ENCODE measurements around the gene DTHD1. TPM values are rescaled to one million over a fixed set of nuclear protein-coding genes. Genes with fewer than 3 reads are reported as not detected.

DTHD1 gene
- total and polyA plus RNA-seq, 5 donors from 2014 or later: 0.09 to 3.3 (median 0.24) TPM; not detected in 1

GRCh38 chr4:36333303-36333877 is 52.0 kb downstream of the DTHD1 start:
- Histone ChIP-seq H3K36me3 (ENCODE audit: control insufficient read depth, insufficient read depth, low read length) (no peaks in the 10 kb centered on the region), H3K4me1 (ENCODE audit: control insufficient read depth, insufficient read depth, low read length, poor library complexity, severe bottlenecking) (no peaks in the 10 kb centered on the region), H3K27ac (ENCODE audit: insufficient read depth, low read length, poor library complexity, severe bottlenecking) (no peak overlapping the region), H3K27me3 (ENCODE audit: control insufficient read depth, insufficient read depth, low read length) (no peaks in the 10 kb centered on the region), H3K4me3 (ENCODE audit: low read depth, low read length) (no peak overlapping the region), H3K9me3 (ENCODE audit: control insufficient read depth in 2 of 2, low read length in 2 of 2) (no peaks in the 10 kb centered on the region)
- ATAC-seq (ENCODE audit: low read depth in 2 of 2) (no peak), DNase-seq (no peak)
- Mint-ChIP-seq H3K4me1 (peaks cover 4 to 15% (median 7%) of the 10 kb centered on the region in 4 donors), H3K27me3 (no peaks in the 10 kb centered on the region), H3K27ac (no peak overlapping the region), H3K36me3 (no peaks in the 10 kb centered on the region), H3K4me3 (no peak overlapping the region), H3K9me3 (peaks cover 0 to 1% (median 0%) of the 10 kb centered on the region in 7 donors)

- ATAC-seq (ENCODE audit: low read depth in 2 of 2): no peak
- Mint-ChIP-seq H3K27ac (no peak overlapping the region), H3K9me3 (peaks cover 0 to 1% (median 0%) of the 10 kb centered on the region in 7 donors), H3K4me1 (peaks cover 4 to 9% (median 6%) of the 10 kb centered on the region in 4 donors), H3K36me3 (no peaks in the 10 kb centered on the region), H3K27me3 (no peaks in the 10 kb centered on the region), H3K4me3 (no peak overlapping the region)
- no peak for DNase-seq
- Histone ChIP-seq H3K27ac (ENCODE audit: insufficient read depth, low read length, poor library complexity, severe bottlenecking) (no peak overlapping the region), H3K27me3 (ENCODE audit: control insufficient read depth, insufficient read depth, low read length) (no peaks in the 10 kb centered on the region), H3K36me3 (ENCODE audit: control insufficient read depth, insufficient read depth, low read length) (no peaks in the 10 kb centered on the region), H3K9me3 (ENCODE audit: control insufficient read depth in 2 of 2, low read length in 2 of 2) (no peaks in the 10 kb centered on the region), H3K4me1 (ENCODE audit: control insufficient read depth, insufficient read depth, low read length, poor library complexity, severe bottlenecking) (no peaks in the 10 kb centered on the region), H3K4me3 (ENCODE audit: low read depth, low read length) (no peak overlapping the region)
Observed at GRCh38 chr4:36337665-36338185, 56.3 kb downstream of the DTHD1 start.

GRCh38 chr4:36338973-36339372 is 57.6 kb downstream of the DTHD1 start:
- Histone ChIP-seq H3K9me3 (ENCODE audit: control insufficient read depth in 2 of 2, low read length in 2 of 2) (no peaks in the 10 kb centered on the region), H3K27me3 (ENCODE audit: control insufficient read depth, insufficient read depth, low read length) (no peaks in the 10 kb centered on the region), H3K36me3 (ENCODE audit: control insufficient read depth, insufficient read depth, low read length) (no peaks in the 10 kb centered on the region), H3K4me1 (ENCODE audit: control insufficient read depth, insufficient read depth, low read length, poor library complexity, severe bottlenecking) (no peaks in the 10 kb centered on the region), H3K27ac (ENCODE audit: insufficient read depth, low read length, poor library complexity, severe bottlenecking) (no peak overlapping the region), H3K4me3 (ENCODE audit: low read depth, low read length) (no peak overlapping the region)
- Mint-ChIP-seq H3K27me3 (no peaks in the 10 kb centered on the region), H3K4me1 (peaks cover 0 to 9% (median 3%) of the 10 kb centered on the region in 4 donors), H3K36me3 (no peaks in the 10 kb centered on the region), H3K27ac (no peak overlapping the region), H3K4me3 (no peak overlapping the region), H3K9me3 (no peaks in the 10 kb centered on the region)
- DNase-seq (no peak), ATAC-seq (ENCODE audit: low read depth in 2 of 2) (no peak)

GRCh38 chr4:36341936-36342335 is 60.5 kb downstream of the DTHD1 start:
- H3K4me1 Mint-ChIP-seq: peaks cover 0 to 7% (median 0%) of the 10 kb centered on the region in 4 donors
- H3K27ac Mint-ChIP-seq: no peak overlapping the region
- no peaks in the 10 kb centered on the region for H3K9me3 ChIP-seq (ENCODE audit: control insufficient read depth in 2 of 2, low read length in 2 of 2)
- no peaks in the 10 kb centered on the region for H3K36me3 Mint-ChIP-seq
- ATAC-seq (ENCODE audit: low read depth in 2 of 2) (no peak), DNase-seq (no peak)
- H3K4me3 Mint-ChIP-seq: no peak overlapping the region
- no peaks in the 10 kb centered on the region for H3K9me3 Mint-ChIP-seq
- no peak overlapping the region for H3K27ac ChIP-seq (ENCODE audit: insufficient read depth, low read length, poor library complexity, severe bottlenecking)
- no peaks in the 10 kb centered on the region for H3K4me1 ChIP-seq (ENCODE audit: control insufficient read depth, insufficient read depth, low read length, poor library complexity, severe bottlenecking)
- no peaks in the 10 kb centered on the region for H3K36me3 ChIP-seq (ENCODE audit: control insufficient read depth, insufficient read depth, low read length)
- H3K27me3 Mint-ChIP-seq: no peaks in the 10 kb centered on the region
- H3K4me3 ChIP-seq (ENCODE audit: low read depth, low read length): no peak overlapping the region
- H3K27me3 ChIP-seq (ENCODE audit: control insufficient read depth, insufficient read depth, low read length): no peaks in the 10 kb centered on the region

GRCh38 chr4:36343501-36344175 is 62.2 kb downstream of the DTHD1 start:
- H3K4me1 ChIP-seq (ENCODE audit: control insufficient read depth, insufficient read depth, low read length, poor library complexity, severe bottlenecking): no peaks in the 10 kb centered on the region
- no peaks in the 10 kb centered on the region for H3K36me3 ChIP-seq (ENCODE audit: control insufficient read depth, insufficient read depth, low read length)
- H3K9me3 Mint-ChIP-seq: no peaks in the 10 kb centered on the region
- no peak overlapping the region for H3K27ac Mint-ChIP-seq
- no peaks in the 10 kb centered on the region for H3K36me3 Mint-ChIP-seq
- no peak for ATAC-seq (ENCODE audit: low read depth in 2 of 2)
- H3K4me3 ChIP-seq (ENCODE audit: low read depth, low read length): no peak overlapping the region
- no peak overlapping the region for H3K4me3 Mint-ChIP-seq
- no peaks in the 10 kb centered on the region for H3K9me3 ChIP-seq (ENCODE audit: control insufficient read depth in 2 of 2, low read length in 2 of 2)
- H3K27me3 Mint-ChIP-seq: no peaks in the 10 kb centered on the region
- DNase-seq: no peak
- peaks cover 0 to 4% (median 3%) of the 10 kb centered on the region in 4 donors for H3K4me1 Mint-ChIP-seq
- no peak overlapping the region for H3K27ac ChIP-seq (ENCODE audit: insufficient read depth, low read length, poor library complexity, severe bottlenecking)
- no peaks in the 10 kb centered on the region for H3K27me3 ChIP-seq (ENCODE audit: control insufficient read depth, insufficient read depth, low read length)

- no peaks in the 10 kb centered on the region for H3K27me3 Mint-ChIP-seq
- peak in 1 of 3 donors; percentile 14 for DNase-seq
Observed at GRCh38 chr4:36348403-36348938, 67.1 kb downstream of the DTHD1 start.

GRCh38 chr4:36349938-36350549 is 68.6 kb downstream of the DTHD1 start:
- no peak overlapping the region for H3K27ac ChIP-seq (ENCODE audit: insufficient read depth, low read length, poor library complexity, severe bottlenecking)
- Mint-ChIP-seq H3K9me3 (no peaks in the 10 kb centered on the region), H3K27ac (no peak overlapping the region), H3K27me3 (no peaks in the 10 kb centered on the region), H3K36me3 (no peaks in the 10 kb centered on the region), H3K4me3 (no peak overlapping the region), H3K4me1 (peaks cover 4 to 8% (median 5%) of the 10 kb centered on the region in 4 donors)
- no peaks in the 10 kb centered on the region for H3K9me3 ChIP-seq (ENCODE audit: control insufficient read depth in 2 of 2, low read length in 2 of 2)
- H3K36me3 ChIP-seq (ENCODE audit: control insufficient read depth, insufficient read depth, low read length): no peaks in the 10 kb centered on the region
- DNase-seq (no peak), ATAC-seq (ENCODE audit: low read depth in 2 of 2) (no peak)
- H3K4me3 ChIP-seq (ENCODE audit: low read depth, low read length): no peak overlapping the region
- H3K4me1 ChIP-seq (ENCODE audit: control insufficient read depth, insufficient read depth, low read length, poor library complexity, severe bottlenecking): no peaks in the 10 kb centered on the region
- H3K27me3 ChIP-seq (ENCODE audit: control insufficient read depth, insufficient read depth, low read length): no peaks in the 10 kb centered on the region

More at GRCh38 chr4:36348403-36348938, 67.1 kb downstream of the DTHD1 start:
- no peaks in the 10 kb centered on the region for H3K36me3 Mint-ChIP-seq
- no peak overlapping the region for H3K27ac ChIP-seq (ENCODE audit: insufficient read depth, low read length, poor library complexity, severe bottlenecking)
- no peaks in the 10 kb centered on the region for H3K36me3 ChIP-seq (ENCODE audit: control insufficient read depth, insufficient read depth, low read length)
- peaks cover 4 to 8% (median 5%) of the 10 kb centered on the region in 4 donors for H3K4me1 Mint-ChIP-seq
- H3K4me1 ChIP-seq (ENCODE audit: control insufficient read depth, insufficient read depth, low read length, poor library complexity, severe bottlenecking): no peaks in the 10 kb centered on the region
- H3K27ac Mint-ChIP-seq: peak overlapping the region in 2 of 3 donors; percentile 9 to 68
- H3K9me3 Mint-ChIP-seq: no peaks in the 10 kb centered on the region
- no peak overlapping the region for H3K4me3 ChIP-seq (ENCODE audit: low read depth, low read length)
- peak in 1 of 2 donors; percentile 36 for ATAC-seq (ENCODE audit: low read depth in 2 of 2)
- no peaks in the 10 kb centered on the region for H3K9me3 ChIP-seq (ENCODE audit: control insufficient read depth in 2 of 2, low read length in 2 of 2)
- H3K27me3 ChIP-seq (ENCODE audit: control insufficient read depth, insufficient read depth, low read length): no peaks in the 10 kb centered on the region
- no peak overlapping the region for H3K4me3 Mint-ChIP-seq
